NCI-H446 (cell line): ENCODE measurements around the gene PRKCQ.
"Not testable (repeated sequence)": the region's sequence is repeated elsewhere in the genome, so short reads cannot be mapped to it uniquely, and the experiment has no call there.

Source experiments
- DNase-seq, 2 experiments: peaks; one replicate each; lab custom pipeline; 2025; lab: John Stamatoyannopoulos, UW

The PRKCQ gene

GRCh38 chr10:6492896-6493295, 87.2 kb downstream of the PRKCQ start:
- DNase-seq, result no peak

GRCh38 chr10:6491841-6492609, 88.1 kb downstream of the PRKCQ start:
- DNase-seq, result no peak

GRCh38 chr10:6490614-6491013, 89.5 kb downstream of the PRKCQ start:
- no peak for DNase-seq

GRCh38 chr10:6487920-6488319, 92.2 kb downstream of the PRKCQ start:
- no peak for DNase-seq

GRCh38 chr10:6486309-6486708, 93.8 kb downstream of the PRKCQ start:
- no peak for DNase-seq

- DNase-seq, result no peak
These were observed 97.2 kb downstream of the PRKCQ start for GRCh38 chr10:6482737-6483357.

- DNase-seq, result no peak
These were observed 101.4 kb downstream of the PRKCQ start for GRCh38 chr10:6478722-6479121.

GRCh38 chr10:6476989-6477388, 103.1 kb downstream of the PRKCQ start:
- DNase-seq, result no peak

GRCh38 chr10:6474871-6475270, 105.2 kb downstream of the PRKCQ start:
- no peak for DNase-seq

- DNase-seq, result no peak
These were observed 106.1 kb downstream of the PRKCQ start for GRCh38 chr10:6473901-6474370.

- DNase-seq, result no peak
These were observed 106.6 kb downstream of the PRKCQ start for GRCh38 chr10:6473430-6473829.

- DNase-seq, result not testable (repeated sequence)
These were observed 107.4 kb downstream of the PRKCQ start for GRCh38 chr10:6472710-6473005.

- no peak for DNase-seq
These were observed 109.0 kb downstream of the PRKCQ start for GRCh38 chr10:6470894-6471618.

GRCh38 chr10:6469661-6470060, 110.4 kb downstream of the PRKCQ start:
- no peak for DNase-seq

GRCh38 chr10:6465854-6466601, 114.0 kb downstream of the PRKCQ start:
- DNase-seq, result no peak

GRCh38 chr10:6465437-6465836, 114.6 kb downstream of the PRKCQ start:
- DNase-seq, result no peak

- no peak for DNase-seq
These were observed 115.1 kb downstream of the PRKCQ start for GRCh38 chr10:6464862-6465430.

- no peak for DNase-seq
These were observed 116.7 kb downstream of the PRKCQ start for GRCh38 chr10:6463366-6463765.

- DNase-seq, result no peak
These were observed 118.1 kb downstream of the PRKCQ start for GRCh38 chr10:6461961-6462360.

GRCh38 chr10:6460861-6461409, 119.1 kb downstream of the PRKCQ start:
- no peak for DNase-seq

GRCh38 chr10:6458814-6459213, 121.3 kb downstream of the PRKCQ start:
- no peak for DNase-seq

GRCh38 chr10:6457376-6457775, 122.7 kb downstream of the PRKCQ start:
- DNase-seq, result no peak
